Measurements from ENCODE around the gene EHMT1.
"Not testable (repeated sequence)": the region's sequence is repeated elsewhere in the genome, so short reads cannot be mapped to it uniquely, and the experiment has no call there.

DNA sequence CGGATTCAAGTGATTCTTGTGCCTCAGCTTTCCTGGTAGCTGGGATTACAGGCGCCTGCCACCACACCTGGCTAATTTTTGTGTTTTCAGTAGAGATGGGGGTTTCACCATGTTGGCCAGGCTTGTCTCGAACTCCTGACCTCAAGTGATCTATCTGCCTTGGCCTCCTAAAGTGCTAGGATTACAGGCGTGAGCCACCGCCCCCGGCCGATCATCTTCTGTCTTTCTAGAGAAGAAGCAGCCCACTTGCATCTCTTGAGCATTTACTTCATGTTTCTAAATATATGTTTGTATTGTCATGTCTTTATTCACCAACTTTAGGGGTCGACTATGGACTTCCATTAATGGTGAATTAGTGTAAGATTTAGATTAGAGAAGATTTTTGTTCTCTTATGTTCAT, 3.4 kb downstream of the EHMT1 start:
- TF ChIP-seq POLR2A (IDR thresholded peaks at IDR 0.05; ENCODE audit: low read depth, low read length); TAF1 (IDR thresholded peaks at IDR 0.05; ENCODE audit: borderline replicate concordance, low read depth, low read length): not testable (repeated sequence)
